Bronchial epithelial cell (primary cell): Measurements from ENCODE around the gene ODAD2. TPM values are rescaled to one million over a fixed set of nuclear protein-coding genes. Genes with fewer than 3 reads are reported as not detected.

Experiments used
- DNase-seq: peaks from one replicate; pipeline ENCODE4 v3.0.0-alpha.2; 2010; ENCODE audit warnings: low read depth
- FAIRE-seq: peaks from 2 replicates; lab custom pipeline; 2011; peaks lifted over from hg19 to GRCh38; lab: Jason Lieb, UNC
- H3K27me3 ChIP-seq: 2 replicates; pipeline ENCODE4 v1.5.1; 2011; ENCODE audit warnings: low read length; ENCODE audit not compliant: control insufficient read depth, insufficient read depth
- H3K36me3 ChIP-seq: 2 replicates; pipeline ENCODE4 v1.5.1; 2011; ENCODE audit warnings: low read length; ENCODE audit not compliant: control insufficient read depth, insufficient read depth
- H3K4me3 ChIP-seq: 2 replicates; pipeline ENCODE4 v1.5.1; 2011; ENCODE audit warnings: mild to moderate bottlenecking, low read depth, low read length, control low read depth
- total RNA-seq: library from RNA; depleted of rRNA; stranded (reverse); fragments of >200 nt; gene quantifications from 2 replicates; pipeline ENCODE4 v1.2.1, GENCODE V29; 2014
- TF ChIP-seq, protein P1 (sequence below): IDR thresholded peaks from 2 replicates; pipeline ENCODE4 v1.5.1; 2011; ENCODE audit warnings: mild to moderate bottlenecking, moderate library complexity, low read length, control low read depth, inconsistent platforms; ENCODE audit not compliant: insufficient read depth, severe bottlenecking

The ODAD2 gene
- under 0.01 TPM in 1 of 2 replicates, not detected in the other for total RNA-seq

DNA sequence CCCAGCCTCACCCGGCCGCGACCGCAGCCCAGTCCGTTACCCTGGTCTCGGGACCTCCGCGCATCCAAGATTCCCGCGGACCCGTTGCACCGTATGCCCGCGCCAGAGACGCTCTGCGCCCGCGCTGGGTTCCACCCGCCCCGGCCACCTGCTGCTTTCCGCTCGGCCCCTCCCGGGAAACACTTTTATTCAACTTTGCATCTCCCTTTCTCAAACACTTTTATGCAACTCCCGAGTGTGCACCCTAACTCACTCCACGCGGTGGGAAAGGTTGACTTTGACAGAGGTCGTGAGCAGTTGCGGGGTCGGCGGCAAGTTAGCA lies at the start of gene ODAD2:
ODAD2 (minus strand) TSS at position 126 of the 322 bp plus-strand sequence. CDS start 3,937 bp downstream, outside the sequence.
- no peaks in the 10 kb centered on the region for H3K36me3 ChIP-seq
- H3K27me3 ChIP-seq: peaks cover 2% of the 10 kb centered on the region
- FAIRE-seq (no peak), DNase-seq (no peak)
- TF ChIP-seq, protein P1, sequence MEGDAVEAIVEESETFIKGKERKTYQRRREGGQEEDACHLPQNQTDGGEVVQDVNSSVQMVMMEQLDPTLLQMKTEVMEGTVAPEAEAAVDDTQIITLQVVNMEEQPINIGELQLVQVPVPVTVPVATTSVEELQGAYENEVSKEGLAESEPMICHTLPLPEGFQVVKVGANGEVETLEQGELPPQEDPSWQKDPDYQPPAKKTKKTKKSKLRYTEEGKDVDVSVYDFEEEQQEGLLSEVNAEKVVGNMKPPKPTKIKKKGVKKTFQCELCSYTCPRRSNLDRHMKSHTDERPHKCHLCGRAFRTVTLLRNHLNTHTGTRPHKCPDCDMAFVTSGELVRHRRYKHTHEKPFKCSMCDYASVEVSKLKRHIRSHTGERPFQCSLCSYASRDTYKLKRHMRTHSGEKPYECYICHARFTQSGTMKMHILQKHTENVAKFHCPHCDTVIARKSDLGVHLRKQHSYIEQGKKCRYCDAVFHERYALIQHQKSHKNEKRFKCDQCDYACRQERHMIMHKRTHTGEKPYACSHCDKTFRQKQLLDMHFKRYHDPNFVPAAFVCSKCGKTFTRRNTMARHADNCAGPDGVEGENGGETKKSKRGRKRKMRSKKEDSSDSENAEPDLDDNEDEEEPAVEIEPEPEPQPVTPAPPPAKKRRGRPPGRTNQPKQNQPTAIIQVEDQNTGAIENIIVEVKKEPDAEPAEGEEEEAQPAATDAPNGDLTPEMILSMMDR: no peak
- H3K4me3 ChIP-seq: peak within 1 kb of the TSS; percentile 37

GRCh38 chr10:28047061-28047460 lies 48.2 kb upstream of the ODAD2 start:
- H3K36me3 ChIP-seq: no peaks in the 10 kb centered on the region
- no peak for FAIRE-seq
- H3K4me3 ChIP-seq: no peak overlapping the region
- no peaks in the 10 kb centered on the region for H3K27me3 ChIP-seq
- TF ChIP-seq, protein P1: no peak
- DNase-seq: no peak

DNA sequence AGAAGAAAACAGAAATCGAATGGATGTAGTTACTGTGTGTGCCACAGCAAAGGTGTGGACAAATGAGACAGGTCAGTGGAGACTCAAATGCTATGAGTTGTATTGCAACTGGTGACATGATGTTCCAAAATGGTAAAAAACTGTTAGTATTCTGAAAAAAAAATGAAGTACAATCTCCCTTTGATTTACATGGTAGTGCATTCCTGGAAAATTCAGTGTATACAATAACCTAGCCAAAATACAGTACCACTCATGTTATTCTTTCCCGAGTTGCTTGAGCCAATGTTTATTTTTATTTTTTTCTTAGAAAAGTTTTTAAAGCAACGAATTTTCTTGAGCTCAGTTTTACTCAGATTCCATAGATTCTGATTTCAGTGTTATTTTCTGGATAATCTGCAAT lies 47.7 kb upstream of the ODAD2 start:
- no peak for FAIRE-seq
- H3K36me3 ChIP-seq: no peaks in the 10 kb centered on the region
- TF ChIP-seq, protein P1: no peak
- H3K4me3 ChIP-seq: no peak overlapping the region
- H3K27me3 ChIP-seq: no peaks in the 10 kb centered on the region
- DNase-seq: no peak

- H3K4me3 ChIP-seq: no peak overlapping the region
- H3K27me3 ChIP-seq: no peaks in the 10 kb centered on the region
- H3K36me3 ChIP-seq: no peaks in the 10 kb centered on the region
- TF ChIP-seq, protein P1: no peak
- no peak for DNase-seq
- FAIRE-seq: no peak
Measured at GRCh38 chr10:28043941-28044340, 45.1 kb upstream of the ODAD2 start.

DNA sequence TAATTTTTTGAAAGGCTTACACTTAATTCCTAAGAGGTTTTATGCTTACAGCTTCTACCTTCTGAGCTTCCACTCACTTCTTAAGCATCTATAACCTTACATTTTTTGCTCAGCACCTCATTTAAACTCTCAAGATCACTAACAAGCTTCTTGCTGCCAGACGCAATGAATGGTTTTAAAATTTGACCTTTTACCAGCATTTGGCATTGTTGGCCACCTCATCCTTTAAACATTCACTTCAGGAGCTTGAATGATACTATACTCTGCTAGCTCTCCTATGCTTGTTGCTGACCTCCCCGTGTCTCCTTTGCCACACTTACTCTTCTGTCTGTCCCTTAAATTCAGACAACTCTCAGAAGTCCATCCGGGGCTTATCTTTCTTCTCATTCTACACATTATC lies 37.7 kb upstream of the ODAD2 start:
- TF ChIP-seq, protein P1: no peak
- DNase-seq (no peak), FAIRE-seq (no peak)
- Histone ChIP-seq H3K36me3 (no peaks in the 10 kb centered on the region), H3K4me3 (no peak overlapping the region), H3K27me3 (no peaks in the 10 kb centered on the region)

- Histone ChIP-seq H3K36me3 (no peaks in the 10 kb centered on the region), H3K27me3 (no peaks in the 10 kb centered on the region), H3K4me3 (no peak overlapping the region)
- no peak for DNase-seq
- FAIRE-seq: no peak
- TF ChIP-seq, protein P1: no peak
Measured at GRCh38 chr10:28020993-28021982, 22.4 kb upstream of the ODAD2 start.
